Endothelial cell (in vitro differentiated cells): Measurements from ENCODE around the gene GAB1. TPM values are rescaled to one million over a fixed set of nuclear protein-coding genes. Genes with fewer than 3 reads are reported as not detected.

Experiments used
- DNase-seq: peaks from one replicate; pipeline ENCODE4 v3.0.0; 2021; ENCODE audit warnings: low spot score
- H3K27ac Mint-ChIP-seq: one replicate; pipeline ENCODE4 v1.8.0; 2021; ENCODE audit warnings: mixed read lengths, inconsistent platforms; ENCODE audit not compliant: unreplicated experiment
- H3K27me3 Mint-ChIP-seq: one replicate; pipeline ENCODE4 v1.8.0; 2021; ENCODE audit warnings: mild to moderate bottlenecking, moderate library complexity, mixed read lengths, inconsistent platforms; ENCODE audit not compliant: unreplicated experiment
- H3K36me3 Mint-ChIP-seq: one replicate; pipeline ENCODE4 v1.8.0; 2021; ENCODE audit warnings: mild to moderate bottlenecking, low read depth, mixed read lengths, inconsistent platforms; ENCODE audit not compliant: unreplicated experiment
- H3K4me1 Mint-ChIP-seq: one replicate; pipeline ENCODE4 v1.8.0; 2021; ENCODE audit warnings: mild to moderate bottlenecking, mixed read lengths, inconsistent platforms; ENCODE audit not compliant: unreplicated experiment
- H3K4me3 Mint-ChIP-seq: one replicate; pipeline ENCODE4 v1.8.0; 2021; ENCODE audit warnings: mild to moderate bottlenecking, mixed read lengths, inconsistent platforms; ENCODE audit not compliant: unreplicated experiment
- H3K9me3 Mint-ChIP-seq: one replicate; pipeline ENCODE4 v1.8.0; 2021; ENCODE audit warnings: mixed read lengths, inconsistent platforms; ENCODE audit not compliant: unreplicated experiment
- CTCF ChIP-seq: fragments of 200-600 bp; sonication (generic); IDR thresholded peaks from one replicate; pipeline ENCODE4 v1.5.0; 2021; ENCODE audit warnings: antibody characterized with exemption; ENCODE audit not compliant: unreplicated experiment
- total RNA-seq: library from RNA; stranded (reverse); fragmentation: NEBNext Ultra II Directional; extraction: Animal tissue kit (Norgen Biotek cat#: 25700); gene quantifications from one replicate; pipeline ENCODE4 v1.2.1, GENCODE V29; 2021; ENCODE audit not compliant: unreplicated experiment

The GAB1 gene
- total RNA-seq, 1 donor from 2014 or later, result 51.8 TPM

- no peak for TF ChIP-seq CTCF
- H3K4me3 Mint-ChIP-seq, result no peak overlapping the region
- H3K36me3 Mint-ChIP-seq, result no peaks in the 10 kb centered on the region
- DNase-seq, result no peak
- H3K27ac Mint-ChIP-seq, result no peak overlapping the region
- peaks cover 23% of the 10 kb centered on the region for H3K4me1 Mint-ChIP-seq
- no peaks in the 10 kb centered on the region for H3K9me3 Mint-ChIP-seq
- H3K27me3 Mint-ChIP-seq, result peaks cover 5% of the 10 kb centered on the region
Observed at GRCh38 chr4:143481361-143481760, 144.7 kb downstream of the GAB1 start.

GRCh38 chr4:143482840-143483239 is 146.2 kb downstream of the GAB1 start:
- H3K36me3 Mint-ChIP-seq, result no peaks in the 10 kb centered on the region
- H3K4me3 Mint-ChIP-seq, result no peak overlapping the region
- H3K27ac Mint-ChIP-seq, result no peak overlapping the region
- H3K9me3 Mint-ChIP-seq, result no peaks in the 10 kb centered on the region
- peak; percentile 33 for TF ChIP-seq CTCF
- peak; percentile 35 for DNase-seq
- H3K27me3 Mint-ChIP-seq, result peaks cover 5% of the 10 kb centered on the region
- peaks cover 23% of the 10 kb centered on the region for H3K4me1 Mint-ChIP-seq

- Mint-ChIP-seq H3K4me3 (no peak overlapping the region), H3K27me3 (peaks cover 3% of the 10 kb centered on the region), H3K4me1 (peaks cover 21% of the 10 kb centered on the region), H3K9me3 (no peaks in the 10 kb centered on the region), H3K27ac (no peak overlapping the region), H3K36me3 (no peaks in the 10 kb centered on the region)
- no peak for TF ChIP-seq CTCF
- no peak for DNase-seq
Observed at GRCh38 chr4:143486314-143486713, 149.6 kb downstream of the GAB1 start.

- no peak for TF ChIP-seq CTCF
- peaks cover 3% of the 10 kb centered on the region for H3K27me3 Mint-ChIP-seq
- H3K4me3 Mint-ChIP-seq, result no peak overlapping the region
- DNase-seq, result no peak
- peaks cover 7% of the 10 kb centered on the region for H3K4me1 Mint-ChIP-seq
- no peaks in the 10 kb centered on the region for H3K36me3 Mint-ChIP-seq
- H3K9me3 Mint-ChIP-seq, result no peaks in the 10 kb centered on the region
- no peak overlapping the region for H3K27ac Mint-ChIP-seq
Observed at GRCh38 chr4:143488687-143489086, 152.0 kb downstream of the GAB1 start.

DNA sequence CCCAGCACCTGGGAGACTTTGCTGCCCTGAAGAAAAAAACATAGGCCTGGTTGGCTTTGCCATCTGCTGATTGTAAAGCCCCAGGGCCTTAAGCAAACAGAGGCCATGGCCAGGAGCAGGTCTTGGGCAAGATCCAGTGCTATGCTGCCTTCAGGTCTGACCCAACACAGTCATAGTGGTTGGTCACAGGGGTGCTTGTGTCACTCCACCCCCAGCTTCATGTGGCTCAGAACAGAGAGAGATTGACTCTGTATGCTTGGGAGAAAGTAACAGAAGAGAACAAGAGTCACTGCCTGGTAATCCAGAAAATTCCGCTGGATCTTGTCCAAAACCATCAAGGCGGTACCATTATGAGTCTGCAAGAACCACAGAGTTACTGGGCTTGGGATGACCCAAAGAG is 152.4 kb downstream of the GAB1 start:
- Mint-ChIP-seq H3K9me3 (no peaks in the 10 kb centered on the region), H3K4me3 (no peak overlapping the region), H3K36me3 (no peaks in the 10 kb centered on the region), H3K27me3 (peaks cover 3% of the 10 kb centered on the region), H3K27ac (no peak overlapping the region), H3K4me1 (peaks cover 7% of the 10 kb centered on the region)
- TF ChIP-seq CTCF, result no peak
- no peak for DNase-seq
